MM.1S (cell line): ENCODE measurements around the gene GATA6.

ENCODE experiments used
- DNase-seq: peaks from one replicate; pipeline ENCODE4 v3.0.0-alpha.2; 2015
- H2AFZ ChIP-seq: fragments of 300-600 bp; sonication (generic); 2 replicates; pipeline ENCODE4 v1.6.0; 2016; ENCODE audit warnings: antibody characterized with exemption, low read length
- H3F3A ChIP-seq: fragments of 300-600 bp; sonication (generic); 2 replicates; pipeline ENCODE4 v1.6.1; 2016; ENCODE audit warnings: mild to moderate bottlenecking, antibody characterized with exemption, low read length, moderate library complexity, mixed read lengths; ENCODE audit not compliant: insufficient read depth
- H3K27ac ChIP-seq: fragments of 300-600 bp; sonication (generic); 2 replicates; pipeline ENCODE4 v1.5.1; 2016; ENCODE audit warnings: mild to moderate bottlenecking, low read length
- H3K27me3 ChIP-seq: fragments of 300-600 bp; sonication (generic); replicated peaks from 2 replicates; pipeline ENCODE4 v1.6.0; 2016; ENCODE audit warnings: low read length; ENCODE audit not compliant: insufficient read depth
- H3K36me3 ChIP-seq: fragments of 300-600 bp; sonication (generic); replicated peaks from 2 replicates; pipeline ENCODE4 v1.6.1; 2016; ENCODE audit warnings: mild to moderate bottlenecking, low read length, mixed read lengths; ENCODE audit not compliant: insufficient read depth
- H3K4me1 ChIP-seq: fragments of 300-600 bp; sonication (generic); 2 replicates; pipeline ENCODE4 v1.6.1; 2016; ENCODE audit warnings: low read length, mixed read lengths
- H3K4me2 ChIP-seq: fragments of 300-600 bp; sonication (generic); 2 replicates; pipeline ENCODE4 v1.6.0; 2016; ENCODE audit warnings: low read depth, low read length
- H3K4me3 ChIP-seq: fragments of 300-600 bp; sonication (generic); 2 replicates; pipeline ENCODE4 v1.5.1; 2016; ENCODE audit warnings: low read length, mixed read lengths
- H3K79me2 ChIP-seq: fragments of 300-600 bp; sonication (generic); 2 replicates; pipeline ENCODE4 v1.6.1; 2016; ENCODE audit warnings: mixed run types, low read length, mixed read lengths
- H3K9ac ChIP-seq: fragments of 300-600 bp; sonication (generic); 2 replicates; pipeline ENCODE4 v1.6.1; 2016; ENCODE audit warnings: low read length, mixed read lengths
- H3K9me2 ChIP-seq: fragments of 300-600 bp; sonication (generic); replicated peaks from 2 replicates; pipeline ENCODE4 v1.6.1; 2016; ENCODE audit warnings: mild to moderate bottlenecking, low read length, mixed read lengths; ENCODE audit not compliant: insufficient read depth
- H3K9me3 ChIP-seq: fragments of 300-600 bp; sonication (generic); replicated peaks from 2 replicates; pipeline ENCODE4 v1.6.1; 2016; ENCODE audit warnings: mild to moderate bottlenecking, low read length, mixed read lengths; ENCODE audit not compliant: insufficient read depth
- H4K20me1 ChIP-seq: fragments of 300-600 bp; sonication (generic); 2 replicates; pipeline ENCODE4 v1.6.1; 2016; ENCODE audit warnings: mild to moderate bottlenecking, low read length, moderate library complexity, mixed read lengths; ENCODE audit not compliant: insufficient read depth
- CTCF ChIP-seq: fragments of 300-600 bp; sonication (generic); IDR thresholded peaks from 2 replicates; pipeline ENCODE4 v1.5.1; 2016; ENCODE audit warnings: antibody characterized with exemption, low read length, mixed read lengths
- EZH2 ChIP-seq: fragments of 300-600 bp; sonication (generic); optimal IDR thresholded peaks from 2 replicates; pipeline ENCODE3; 2017; ENCODE audit warnings: low read depth, mild to moderate bottlenecking, antibody characterized with exemption, low read length, mixed read lengths
- EZH2phosphoT487 ChIP-seq: fragments of 300-600 bp; sonication (generic); IDR thresholded peaks from 2 replicates; pipeline ENCODE4 v1.6.1; 2018; ENCODE audit warnings: antibody characterized with exemption, low read length

The GATA6 gene

GRCh38 chr18:22177327-22177871 lies 8.0 kb downstream of the GATA6 start:
- no peaks in the 10 kb centered on the region for H3K9me3 ChIP-seq
- no peaks in the 10 kb centered on the region for H3K27me3 ChIP-seq
- no peaks in the 10 kb centered on the region for H3K36me3 ChIP-seq
- H3K9me2 ChIP-seq: no peaks in the 10 kb centered on the region
- H3F3A ChIP-seq: no peaks in the 10 kb centered on the region
- H4K20me1 ChIP-seq: no peaks in the 10 kb centered on the region
- H3K4me1 ChIP-seq: no peaks in the 10 kb centered on the region
- DNase-seq: no peak
- H2AFZ ChIP-seq: no peak overlapping the region
- H3K27ac ChIP-seq: no peak overlapping the region
- H3K79me2 ChIP-seq: no peaks in the 10 kb centered on the region
- H3K4me2 ChIP-seq: no peak overlapping the region
- H3K9ac ChIP-seq: no peak overlapping the region
- no peak for TF ChIP-seq EZH2
- no peak for TF ChIP-seq CTCF
- no peak for TF ChIP-seq EZH2phosphoT487
- no peak overlapping the region for H3K4me3 ChIP-seq

DNA sequence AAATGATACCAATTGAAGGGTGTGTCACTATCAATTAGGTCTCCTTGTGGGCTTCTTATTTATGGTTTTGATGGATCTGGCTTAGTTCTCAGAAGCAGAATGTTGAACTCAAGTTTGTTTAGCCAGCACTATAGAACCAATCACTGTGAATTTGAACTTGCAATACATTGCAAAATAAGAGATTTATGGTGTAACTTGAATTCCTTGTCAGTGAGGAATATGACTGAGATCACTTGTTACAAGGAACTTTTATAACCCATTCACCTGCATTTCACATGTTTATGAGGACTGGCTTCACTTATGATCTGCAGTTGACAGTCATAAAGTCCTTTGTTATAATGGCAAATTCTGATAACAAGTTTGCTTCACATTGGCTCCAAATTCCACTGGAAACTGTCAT lies 9.8 kb downstream of the GATA6 start:
- no peak overlapping the region for H2AFZ ChIP-seq
- H3K9me2 ChIP-seq: no peaks in the 10 kb centered on the region
- H3K79me2 ChIP-seq: no peaks in the 10 kb centered on the region
- no peak for DNase-seq
- H3K36me3 ChIP-seq: no peaks in the 10 kb centered on the region
- no peaks in the 10 kb centered on the region for H3K4me1 ChIP-seq
- no peak overlapping the region for H3K27ac ChIP-seq
- H3K4me2 ChIP-seq: no peak overlapping the region
- TF ChIP-seq EZH2phosphoT487 (no peak), EZH2 (no peak), CTCF (no peak)
- no peak overlapping the region for H3K9ac ChIP-seq
- H3K4me3 ChIP-seq: no peak overlapping the region
- no peaks in the 10 kb centered on the region for H3F3A ChIP-seq
- H3K9me3 ChIP-seq: no peaks in the 10 kb centered on the region
- H3K27me3 ChIP-seq: no peaks in the 10 kb centered on the region
- H4K20me1 ChIP-seq: no peaks in the 10 kb centered on the region

DNA sequence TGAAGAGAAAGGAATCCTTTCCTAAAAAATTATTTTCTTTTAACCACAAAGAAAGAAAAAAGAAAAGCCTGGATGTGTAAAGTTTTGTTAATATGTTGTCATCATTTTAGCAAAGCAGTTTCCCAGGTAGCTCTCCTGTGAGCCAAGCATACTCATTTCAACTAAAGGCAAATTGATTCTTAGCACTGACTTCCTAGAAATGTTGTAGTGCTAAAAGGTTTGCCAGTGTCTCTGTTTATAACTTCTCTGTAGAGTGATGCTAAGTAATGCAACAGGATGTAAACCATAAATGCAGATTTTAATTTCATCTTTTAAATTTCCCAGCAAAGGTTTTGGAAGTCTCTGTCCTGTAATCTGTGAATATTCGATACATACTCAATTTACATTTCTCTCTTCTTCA lies 10.2 kb downstream of the GATA6 start:
- Histone ChIP-seq H3K36me3 (no peaks in the 10 kb centered on the region), H3K9me2 (no peaks in the 10 kb centered on the region), H3K79me2 (no peaks in the 10 kb centered on the region)

More for the DNA sequence above, 10.2 kb downstream of the GATA6 start:
- Histone ChIP-seq H2AFZ (no peak overlapping the region), H4K20me1 (no peaks in the 10 kb centered on the region), H3F3A (no peaks in the 10 kb centered on the region), H3K27ac (no peak overlapping the region), H3K9me3 (no peaks in the 10 kb centered on the region), H3K9ac (no peak overlapping the region), H3K4me1 (no peaks in the 10 kb centered on the region), H3K4me2 (no peak overlapping the region), H3K4me3 (no peak overlapping the region), H3K27me3 (no peaks in the 10 kb centered on the region)
- no peak for DNase-seq
- TF ChIP-seq EZH2: no peak
- no peak for TF ChIP-seq CTCF
- TF ChIP-seq EZH2phosphoT487: no peak
